Neural cell (in vitro differentiated cells): Measurements from ENCODE around the gene OAF.

Experiments
- CTCF ChIP-seq: fragments of 450-650 bp; IDR thresholded peaks from 2 replicates; pipeline ENCODE4 v1.5.1; 2014; ENCODE audit warnings: antibody characterized with exemption, mild to moderate bottlenecking, moderate library complexity; ENCODE audit not compliant: poor library complexity, severe bottlenecking
- EP300 ChIP-seq: fragments of 450-650 bp; conservative IDR thresholded peaks from 2 replicates; pipeline ENCODE4 v1.6.1; 2014; ENCODE audit warnings: antibody characterized with exemption, mild to moderate bottlenecking, moderate library complexity; ENCODE audit not compliant: poor library complexity, severe bottlenecking
- EZH2 ChIP-seq: fragments of 200-600, 300-800 bp; shearing (Covaris generic), sonication (generic); IDR thresholded peaks from 2 replicates; pipeline ENCODE4 v1.6.1; 2014; ENCODE audit warnings: antibody characterized with exemption, low read length, borderline replicate concordance, mild to moderate bottlenecking; ENCODE audit not compliant: insufficient read depth, poor library complexity, severe bottlenecking
- POLR2AphosphoS5 ChIP-seq: IDR thresholded peaks from 2 replicates; pipeline ENCODE4 v1.6.1; 2012
- RAD21 ChIP-seq: fragments of 450-650 bp; conservative IDR thresholded peaks from 2 replicates; pipeline ENCODE4 v1.6.1; 2014; ENCODE audit warnings: antibody characterized with exemption, mild to moderate bottlenecking, moderate library complexity
- REST ChIP-seq: IDR thresholded peaks from 2 replicates; pipeline ENCODE4 v1.6.1; 2012; ENCODE audit warnings: borderline replicate concordance
- SMC3 ChIP-seq: fragments of 450-650 bp; conservative IDR thresholded peaks from 2 replicates; pipeline ENCODE4 v1.6.1; 2014; ENCODE audit warnings: antibody characterized with exemption, mild to moderate bottlenecking, moderate library complexity; ENCODE audit not compliant: poor library complexity
- TAF1 ChIP-seq: IDR thresholded peaks from 2 replicates; pipeline ENCODE4 v1.6.1; 2012; ENCODE audit warnings: low read depth

- TF ChIP-seq CTCF (no peak), REST (no peak), TAF1 (no peak), POLR2AphosphoS5 (no peak), EZH2 (no peak), EP300 (no peak), RAD21 (no peak), SMC3 (no peak)
Measured at GRCh38 chr11:120181376-120181975, 29.4 kb upstream of the OAF start.
